ENCODE data around the gene SGCA. TPM values are rescaled to one million over a fixed set of nuclear protein-coding genes. Genes with fewer than 3 reads are reported as not detected.

SGCA gene
- total and polyA plus RNA-seq, 2 of the 13 experiments (the other 11 are each of a cell fraction or from before 2014, with no cell fraction given): not detected

DNA sequence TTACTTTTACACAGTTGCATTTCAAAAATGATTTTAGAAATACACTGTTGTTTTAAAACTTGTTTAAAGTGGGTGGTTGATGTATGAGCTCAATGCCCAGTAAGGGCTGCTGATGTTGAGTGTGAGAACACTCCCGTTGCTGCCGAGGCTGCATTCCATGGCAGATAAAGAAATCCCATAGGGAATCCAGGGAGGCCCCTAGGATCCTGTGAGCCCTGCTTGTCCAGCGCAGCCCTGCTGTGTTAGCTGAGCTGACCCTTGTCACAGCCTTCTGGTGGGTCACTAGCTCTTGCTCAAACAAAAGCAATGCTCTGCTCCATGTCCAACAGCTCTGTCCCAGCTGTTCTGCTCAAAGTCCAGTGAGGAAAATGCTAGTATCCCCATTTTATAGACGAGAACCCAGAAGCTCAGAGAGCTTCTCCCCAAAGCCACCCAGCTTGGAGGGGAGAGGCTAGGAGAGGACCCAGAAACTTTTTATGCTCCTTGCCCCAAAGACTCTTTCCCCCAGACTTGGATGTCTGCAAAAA is 54.2 kb downstream of the SGCA start (continued):
- TF ChIP-seq, protein P1, sequence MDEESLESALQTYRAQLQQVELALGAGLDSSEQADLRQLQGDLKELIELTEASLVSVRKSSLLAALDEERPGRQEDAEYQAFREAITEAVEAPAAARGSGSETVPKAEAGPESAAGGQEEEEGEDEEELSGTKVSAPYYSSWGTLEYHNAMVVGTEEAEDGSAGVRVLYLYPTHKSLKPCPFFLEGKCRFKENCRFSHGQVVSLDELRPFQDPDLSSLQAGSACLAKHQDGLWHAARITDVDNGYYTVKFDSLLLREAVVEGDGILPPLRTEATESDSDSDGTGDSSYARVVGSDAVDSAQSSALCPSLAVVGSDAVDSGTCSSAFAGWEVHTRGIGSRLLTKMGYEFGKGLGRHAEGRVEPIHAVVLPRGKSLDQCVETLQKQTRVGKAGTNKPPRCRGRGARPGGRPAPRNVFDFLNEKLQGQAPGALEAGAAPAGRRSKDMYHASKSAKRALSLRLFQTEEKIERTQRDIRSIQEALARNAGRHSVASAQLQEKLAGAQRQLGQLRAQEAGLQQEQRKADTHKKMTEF (CRISPR knock-in tag; IDR thresholded peaks at IDR 0.05): no peak
- TF ChIP-seq RNF2 (conservative IDR thresholded peaks at IDR 0.05; ENCODE audit: low read depth): no peak
- TF ChIP-seq, protein P2, sequence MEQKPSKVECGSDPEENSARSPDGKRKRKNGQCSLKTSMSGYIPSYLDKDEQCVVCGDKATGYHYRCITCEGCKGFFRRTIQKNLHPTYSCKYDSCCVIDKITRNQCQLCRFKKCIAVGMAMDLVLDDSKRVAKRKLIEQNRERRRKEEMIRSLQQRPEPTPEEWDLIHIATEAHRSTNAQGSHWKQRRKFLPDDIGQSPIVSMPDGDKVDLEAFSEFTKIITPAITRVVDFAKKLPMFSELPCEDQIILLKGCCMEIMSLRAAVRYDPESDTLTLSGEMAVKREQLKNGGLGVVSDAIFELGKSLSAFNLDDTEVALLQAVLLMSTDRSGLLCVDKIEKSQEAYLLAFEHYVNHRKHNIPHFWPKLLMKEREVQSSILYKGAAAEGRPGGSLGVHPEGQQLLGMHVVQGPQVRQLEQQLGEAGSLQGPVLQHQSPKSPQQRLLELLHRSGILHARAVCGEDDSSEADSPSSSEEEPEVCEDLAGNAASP (CRISPR knock-in tag; IDR thresholded peaks at IDR 0.05; ENCODE audit: borderline replicate concordance): no peak
- no peak for TF ChIP-seq ZNF225 (CRISPR knock-in tag; IDR thresholded peaks at IDR 0.05)
- no peak for TF ChIP-seq PLRG1 (conservative IDR thresholded peaks at IDR 0.05)
- TF ChIP-seq THYN1 (CRISPR knock-in tag; IDR thresholded peaks at IDR 0.05; ENCODE audit: borderline replicate concordance, low read depth): no peak
- no peak for TF ChIP-seq NFKB2 (CRISPR knock-in tag; IDR thresholded peaks at IDR 0.05; ENCODE audit: borderline replicate concordance)
- no peak for TF ChIP-seq ZNF33A (CRISPR knock-in tag; IDR thresholded peaks at IDR 0.05; ENCODE audit: borderline replicate concordance)
- TF ChIP-seq CBX5 (CRISPR knock-in tag; IDR thresholded peaks at IDR 0.05; ENCODE audit: borderline replicate concordance): no peak
- no peak for TF ChIP-seq ZNF510 (CRISPR knock-in tag; IDR thresholded peaks at IDR 0.05; ENCODE audit: low read depth)
- TF ChIP-seq FOXA1 (IDR thresholded peaks at IDR 0.05): no peak
- no peak for TF ChIP-seq FOXA1 (CRISPR knock-in tag; IDR thresholded peaks at IDR 0.05)
- TF ChIP-seq ARHGAP35 (CRISPR knock-in tag; IDR thresholded peaks at IDR 0.05; ENCODE audit: borderline replicate concordance): no peak
- TF ChIP-seq, protein P3, sequence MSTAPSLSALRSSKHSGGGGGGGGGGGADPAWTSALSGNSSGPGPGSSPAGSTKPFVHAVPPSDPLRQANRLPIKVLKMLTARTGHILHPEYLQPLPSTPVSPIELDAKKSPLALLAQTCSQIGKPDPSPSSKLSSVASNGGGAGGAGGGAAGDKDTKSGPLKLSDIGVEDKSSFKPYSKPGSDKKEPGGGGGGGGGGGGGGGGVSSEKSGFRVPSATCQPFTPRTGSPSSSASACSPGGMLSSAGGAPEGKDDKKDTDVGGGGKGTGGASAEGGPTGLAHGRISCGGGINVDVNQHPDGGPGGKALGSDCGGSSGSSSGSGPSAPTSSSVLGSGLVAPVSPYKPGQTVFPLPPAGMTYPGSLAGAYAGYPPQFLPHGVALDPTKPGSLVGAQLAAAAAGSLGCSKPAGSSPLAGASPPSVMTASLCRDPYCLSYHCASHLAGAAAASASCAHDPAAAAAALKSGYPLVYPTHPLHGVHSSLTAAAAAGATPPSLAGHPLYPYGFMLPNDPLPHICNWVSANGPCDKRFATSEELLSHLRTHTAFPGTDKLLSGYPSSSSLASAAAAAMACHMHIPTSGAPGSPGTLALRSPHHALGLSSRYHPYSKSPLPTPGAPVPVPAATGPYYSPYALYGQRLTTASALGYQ (CRISPR knock-in tag; IDR thresholded peaks at IDR 0.05): no peak
- TF ChIP-seq, protein P4, sequence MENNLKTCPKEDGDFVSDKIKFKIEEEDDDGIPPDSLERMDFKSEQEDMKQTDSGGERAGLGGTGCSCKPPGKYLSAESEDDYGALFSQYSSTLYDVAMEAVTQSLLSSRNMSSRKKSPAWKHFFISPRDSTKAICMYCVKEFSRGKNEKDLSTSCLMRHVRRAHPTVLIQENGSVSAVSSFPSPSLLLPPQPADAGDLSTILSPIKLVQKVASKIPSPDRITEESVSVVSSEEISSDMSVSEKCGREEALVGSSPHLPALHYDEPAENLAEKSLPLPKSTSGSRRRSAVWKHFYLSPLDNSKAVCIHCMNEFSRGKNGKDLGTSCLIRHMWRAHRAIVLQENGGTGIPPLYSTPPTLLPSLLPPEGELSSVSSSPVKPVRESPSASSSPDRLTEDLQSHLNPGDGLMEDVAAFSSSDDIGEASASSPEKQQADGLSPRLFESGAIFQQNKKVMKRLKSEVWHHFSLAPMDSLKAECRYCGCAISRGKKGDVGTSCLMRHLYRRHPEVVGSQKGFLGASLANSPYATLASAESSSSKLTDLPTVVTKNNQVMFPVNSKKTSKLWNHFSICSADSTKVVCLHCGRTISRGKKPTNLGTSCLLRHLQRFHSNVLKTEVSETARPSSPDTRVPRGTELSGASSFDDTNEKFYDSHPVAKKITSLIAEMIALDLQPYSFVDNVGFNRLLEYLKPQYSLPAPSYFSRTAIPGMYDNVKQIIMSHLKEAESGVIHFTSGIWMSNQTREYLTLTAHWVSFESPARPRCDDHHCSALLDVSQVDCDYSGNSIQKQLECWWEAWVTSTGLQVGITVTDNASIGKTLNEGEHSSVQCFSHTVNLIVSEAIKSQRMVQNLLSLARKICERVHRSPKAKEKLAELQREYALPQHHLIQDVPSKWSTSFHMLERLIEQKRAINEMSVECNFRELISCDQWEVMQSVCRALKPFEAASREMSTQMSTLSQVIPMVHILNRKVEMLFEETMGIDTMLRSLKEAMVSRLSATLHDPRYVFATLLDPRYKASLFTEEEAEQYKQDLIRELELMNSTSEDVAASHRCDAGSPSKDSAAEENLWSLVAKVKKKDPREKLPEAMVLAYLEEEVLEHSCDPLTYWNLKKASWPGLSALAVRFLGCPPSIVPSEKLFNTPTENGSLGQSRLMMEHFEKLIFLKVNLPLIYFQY (CRISPR knock-in tag; IDR thresholded peaks at IDR 0.05; ENCODE audit: borderline replicate concordance): no peak
